DOHH2 (cell line): ENCODE results near the gene PHKA2.

Experiments used
- H3F3A ChIP-seq: fragments of 200-600 bp; sonication (generic), shearing (Covaris generic); 2 replicates; pipeline ENCODE4 v1.6.0; 2016; ENCODE audit warnings: antibody characterized with exemption, mild to moderate bottlenecking; ENCODE audit not compliant: control insufficient read depth, insufficient read depth
- H3K27ac ChIP-seq: fragments of 200-600 bp; sonication (generic); 2 replicates; pipeline ENCODE4 v1.5.1; 2014; ENCODE audit warnings: low read depth, mild to moderate bottlenecking, low read length, moderate library complexity
- H3K27me3 ChIP-seq: fragments of 200-600 bp; sonication (generic); 2 replicates; pipeline ENCODE4 v1.6.1; 2014; ENCODE audit warnings: mild to moderate bottlenecking, low read length, mixed read lengths; ENCODE audit not compliant: control insufficient read depth
- H3K36me3 ChIP-seq: fragments of 200-600 bp; sonication (generic); 2 replicates; pipeline ENCODE4 v1.6.1; 2014; ENCODE audit warnings: mild to moderate bottlenecking, low read length, moderate library complexity, mixed read lengths; ENCODE audit not compliant: control insufficient read depth
- H3K4me1 ChIP-seq: fragments of 200-600 bp; sonication (generic); 2 replicates; pipeline ENCODE4 v1.6.1; 2014; ENCODE audit warnings: mild to moderate bottlenecking, low read length, mixed read lengths; ENCODE audit not compliant: control insufficient read depth
- H3K4me2 ChIP-seq: fragments of 200-600 bp; sonication (generic); 2 replicates; pipeline ENCODE4 v1.6.0; 2014; ENCODE audit warnings: mild to moderate bottlenecking, low read length, moderate library complexity
- H3K4me3 ChIP-seq: fragments of 200-600 bp; sonication (generic); 2 replicates; pipeline ENCODE4 v1.5.1; 2014; ENCODE audit warnings: mild to moderate bottlenecking, low read length, mixed read lengths
- H3K79me2 ChIP-seq: fragments of 200-600 bp; sonication (generic); 2 replicates; pipeline ENCODE4 v1.6.1; 2014; ENCODE audit warnings: mild to moderate bottlenecking, low read length, mixed read lengths; ENCODE audit not compliant: control insufficient read depth
- H3K9me2 ChIP-seq: fragments of 200-600 bp; sonication (generic); replicated peaks from 2 replicates; pipeline ENCODE4 v1.6.1; 2014; ENCODE audit warnings: mild to moderate bottlenecking, low read length, mixed read lengths; ENCODE audit not compliant: control insufficient read depth
- H3K9me3 ChIP-seq: fragments of 200-600 bp; sonication (generic); 2 replicates; pipeline ENCODE4 v1.6.1; 2014; ENCODE audit warnings: antibody characterized with exemption, low read length, mixed read lengths; ENCODE audit not compliant: control insufficient read depth, insufficient read depth
- H4K20me1 ChIP-seq: fragments of 200-600 bp; sonication (generic); 2 replicates; pipeline ENCODE4 v1.6.0; 2014; ENCODE audit warnings: low read depth, mild to moderate bottlenecking, antibody characterized with exemption, low read length, moderate library complexity; ENCODE audit not compliant: control insufficient read depth, insufficient read depth
- CTCF ChIP-seq: fragments of 200-600 bp; sonication (generic); IDR thresholded peaks from one replicate; pipeline ENCODE4 v1.5.1; 2014; ENCODE audit warnings: antibody characterized with exemption, mild to moderate bottlenecking, low read depth, low read length; ENCODE audit not compliant: poor library complexity, severe bottlenecking
- EZH2phosphoT487 ChIP-seq: fragments of 200-600 bp; sonication (generic); IDR thresholded peaks from 2 replicates; pipeline ENCODE4 v1.6.1; 2017; ENCODE audit warnings: borderline replicate concordance, mild to moderate bottlenecking, antibody characterized with exemption, low read length, moderate library complexity, mixed read lengths

Gene PHKA2

GRCh38 chrX:18897611-18898010 lies 86.3 kb downstream of the PHKA2 start:
- Histone ChIP-seq H3K27ac (no peak overlapping the region), H3K9me2 (no peaks in the 10 kb centered on the region), H3F3A (no peaks in the 10 kb centered on the region), H3K79me2 (no peaks in the 10 kb centered on the region), H3K9me3 (no peaks in the 10 kb centered on the region), H3K36me3 (no peaks in the 10 kb centered on the region), H3K4me3 (no peak overlapping the region), H3K4me2 (no peak overlapping the region), H4K20me1 (no peaks in the 10 kb centered on the region), H3K4me1 (no peaks in the 10 kb centered on the region), H3K27me3 (no peaks in the 10 kb centered on the region)
- TF ChIP-seq EZH2phosphoT487 (no peak), CTCF (no peak)

GRCh38 chrX:18896680-18897544 lies 87.0 kb downstream of the PHKA2 start:
- no peak overlapping the region for H3K4me3 ChIP-seq
- no peaks in the 10 kb centered on the region for H4K20me1 ChIP-seq
- H3K9me2 ChIP-seq = no peaks in the 10 kb centered on the region
- H3K36me3 ChIP-seq = no peaks in the 10 kb centered on the region
- H3K9me3 ChIP-seq = no peaks in the 10 kb centered on the region
- no peaks in the 10 kb centered on the region for H3F3A ChIP-seq
- no peak overlapping the region for H3K4me2 ChIP-seq
- TF ChIP-seq CTCF = no peak
- TF ChIP-seq EZH2phosphoT487 = no peak
- no peaks in the 10 kb centered on the region for H3K79me2 ChIP-seq
- no peak overlapping the region for H3K27ac ChIP-seq
- H3K4me1 ChIP-seq = no peaks in the 10 kb centered on the region
- no peaks in the 10 kb centered on the region for H3K27me3 ChIP-seq

GRCh38 chrX:18895189-18895951 lies 88.5 kb downstream of the PHKA2 start:
- H3K4me1 ChIP-seq = no peaks in the 10 kb centered on the region
- no peaks in the 10 kb centered on the region for H4K20me1 ChIP-seq
- no peak for TF ChIP-seq CTCF
- TF ChIP-seq EZH2phosphoT487 = no peak
- H3K4me2 ChIP-seq = no peak overlapping the region
- no peaks in the 10 kb centered on the region for H3K9me2 ChIP-seq
- H3K36me3 ChIP-seq = no peaks in the 10 kb centered on the region
- no peaks in the 10 kb centered on the region for H3F3A ChIP-seq
- H3K4me3 ChIP-seq = no peak overlapping the region
- H3K27me3 ChIP-seq = no peaks in the 10 kb centered on the region
- no peak overlapping the region for H3K27ac ChIP-seq
- no peaks in the 10 kb centered on the region for H3K79me2 ChIP-seq
- no peaks in the 10 kb centered on the region for H3K9me3 ChIP-seq
